ENCODE results near the gene INMT. TPM values are rescaled to one million over a fixed set of nuclear protein-coding genes. Genes with fewer than 3 reads are reported as not detected.

INMT gene
- polyA plus RNA-seq, 1 donor (not counting 4 experiments of a cell fraction or from before 2014, with no cell fraction given): not detected

GRCh38 chr7:30706908-30707307 is 45.0 kb upstream of the INMT start:
- H3K79me2 ChIP-seq (ENCODE audit: control insufficient read depth, insufficient read depth, low read length): no peaks in the 10 kb centered on the region
- FAIRE-seq (no peak), DNase-seq (ENCODE audit: low read depth, low spot score) (no peak)
- no peaks in the 10 kb centered on the region for H4K20me1 ChIP-seq (ENCODE audit: control insufficient read depth, extremely low read depth, insufficient read depth, low read length)
- TF ChIP-seq CTCF (optimal IDR thresholded peaks at IDR 0.05 in 1 of 3, IDR thresholded peaks at IDR 0.05 in 1 of 3, conservative IDR thresholded peaks at IDR 0.05 in 1 of 3; ENCODE audit: extremely low read depth in 1 of 3, insufficient read depth in 2 of 3, low read length in 3 of 3) (no peak), EZH2 (IDR thresholded peaks at IDR 0.05; ENCODE audit: low read length) (no peak)
- no peak overlapping the region for H3K9ac ChIP-seq (ENCODE audit: control insufficient read depth, extremely low read depth, insufficient read depth, low read length)
- no peaks in the 10 kb centered on the region for H3K9me3 ChIP-seq (ENCODE audit: control insufficient read depth, low read depth, low read length)
- H2AFZ ChIP-seq (ENCODE audit: control insufficient read depth, low read length): no peak overlapping the region
- H3K4me3 ChIP-seq (ENCODE audit: control insufficient read depth in 2 of 3, extremely low read depth in 1 of 3, insufficient read depth in 2 of 3, low read depth in 1 of 3, low read length in 3 of 3): no peak overlapping the region
- peaks cover 10% of the 10 kb centered on the region for H3K27me3 ChIP-seq (ENCODE audit: control insufficient read depth, extremely low read depth, insufficient read depth, low read length)
- H3K36me3 ChIP-seq (ENCODE audit: control insufficient read depth in 2 of 2, extremely low read depth in 1 of 2, insufficient read depth in 2 of 2, low read length in 2 of 2): no peaks in the 10 kb centered on the region
- no peak overlapping the region for H3K4me2 ChIP-seq (ENCODE audit: control insufficient read depth, extremely low read depth, insufficient read depth, low read depth, low read length)
- dilution Hi-C loops (cut with MboI; ENCODE audit: extremely low pct_ligation_motif_present, low sequenced_read_pairs): no loop called here
- H3K4me1 ChIP-seq (ENCODE audit: control insufficient read depth, extremely low read depth, insufficient read depth, low read length): no peaks in the 10 kb centered on the region
- H3K9me1 ChIP-seq (ENCODE audit: control insufficient read depth, extremely low read depth, insufficient read depth, low read length): no peaks in the 10 kb centered on the region
- H3K27ac ChIP-seq (ENCODE audit: control insufficient read depth, insufficient read depth, low read length): no peak overlapping the region

GRCh38 chr7:30707391-30708357 is 44.3 kb upstream of the INMT start:
- FAIRE-seq (no peak), DNase-seq (ENCODE audit: low read depth, low spot score) (no peak)
- Histone ChIP-seq H2AFZ (ENCODE audit: control insufficient read depth, low read length) (no peak overlapping the region), H3K4me3 (ENCODE audit: control insufficient read depth in 2 of 3, extremely low read depth in 1 of 3, insufficient read depth in 2 of 3, low read depth in 1 of 3, low read length in 3 of 3) (no peak overlapping the region), H4K20me1 (ENCODE audit: control insufficient read depth, extremely low read depth, insufficient read depth, low read length) (no peaks in the 10 kb centered on the region), H3K4me1 (ENCODE audit: control insufficient read depth, extremely low read depth, insufficient read depth, low read length) (no peaks in the 10 kb centered on the region), H3K4me2 (ENCODE audit: control insufficient read depth, extremely low read depth, insufficient read depth, low read depth, low read length) (no peak overlapping the region), H3K9ac (ENCODE audit: control insufficient read depth, extremely low read depth, insufficient read depth, low read length) (no peak overlapping the region), H3K79me2 (ENCODE audit: control insufficient read depth, insufficient read depth, low read length) (no peaks in the 10 kb centered on the region), H3K9me3 (ENCODE audit: control insufficient read depth, low read depth, low read length) (no peaks in the 10 kb centered on the region), H3K36me3 (ENCODE audit: control insufficient read depth in 2 of 2, extremely low read depth in 1 of 2, insufficient read depth in 2 of 2, low read length in 2 of 2) (no peaks in the 10 kb centered on the region), H3K27me3 (ENCODE audit: control insufficient read depth, extremely low read depth, insufficient read depth, low read length) (peaks cover 10% of the 10 kb centered on the region), H3K27ac (ENCODE audit: control insufficient read depth, insufficient read depth, low read length) (no peak overlapping the region), H3K9me1 (ENCODE audit: control insufficient read depth, extremely low read depth, insufficient read depth, low read length) (no peaks in the 10 kb centered on the region)
- dilution Hi-C loops (cut with MboI; ENCODE audit: extremely low pct_ligation_motif_present, low sequenced_read_pairs): no loop called here
- TF ChIP-seq EZH2 (IDR thresholded peaks at IDR 0.05; ENCODE audit: low read length): no peak
- no peak for TF ChIP-seq CTCF (optimal IDR thresholded peaks at IDR 0.05 in 1 of 3, IDR thresholded peaks at IDR 0.05 in 1 of 3, conservative IDR thresholded peaks at IDR 0.05 in 1 of 3; ENCODE audit: extremely low read depth in 1 of 3, insufficient read depth in 2 of 3, low read length in 3 of 3)

Data from keratinocyte (primary cell).